Tibial nerve (tissue), 4 donors: Measurements from ENCODE around the gene CPSF7. TPM values are rescaled to one million over a fixed set of nuclear protein-coding genes. Genes with fewer than 3 reads are reported as not detected.

Experiments
- DNase-seq, 2 donors: peaks; one replicate each; pipeline ENCODE4 v3.0.0-alpha.2; 2019; ENCODE audit warnings: low spot score in 2 of 2
- H3K27ac ChIP-seq, 4 donors: fragments of 200-600 bp; sonication (generic) in 3 of 4; one replicate each; pipeline ENCODE4 v1.5.1; 2017 to 2019; ENCODE audit warnings: mild to moderate bottlenecking in 1 of 4
- H3K27me3 ChIP-seq, 2 donors: fragments of 200-600 bp; sonication (generic) in 1 of 2; one replicate each; pipeline versions ENCODE4 v1.5.1 to v1.6.0; 2017 to 2019
- H3K36me3 ChIP-seq, 3 donors: fragments of 200-600 bp; sonication (generic); one replicate each; pipeline ENCODE4 v1.5.1; 2018 to 2019
- H3K4me1 ChIP-seq, 4 donors: fragments of 200-600 bp; sonication (generic) in 3 of 4; one replicate each; pipeline ENCODE4 v1.5.1; 2017 to 2019
- H3K4me3 ChIP-seq, 4 donors: fragments of 200-600 bp; sonication (generic) in 3 of 4; one replicate each; pipeline ENCODE4 v1.5.1; 2017 to 2019; ENCODE audit warnings: mild to moderate bottlenecking in 1 of 4, moderate library complexity in 1 of 4
- H3K9me3 ChIP-seq, 4 donors: fragments of 200-600 bp; sonication (generic) in 3 of 4; one replicate each; pipeline ENCODE4 v1.5.1; 2017 to 2019
- CTCF ChIP-seq, 5 experiments: fragments of 200-600 bp in 3 of 5; fragments of 450-650 bp in 2 of 5; sonication (generic) in 3 of 5; IDR thresholded peaks; one replicate each; pipeline ENCODE4 v1.5.1; 2016 to 2019; ENCODE audit warnings: antibody characterized with exemption in 5 of 5, mild to moderate bottlenecking in 3 of 5, moderate library complexity in 2 of 5
- EP300 ChIP-seq, 2 donors: sonication (generic); formaldehyde crosslinking; IDR thresholded peaks; one replicate each; pipeline ENCODE4 v1.6.1; 2017; ENCODE audit warnings: antibody characterized with exemption in 2 of 2, mild to moderate bottlenecking in 1 of 2
- POLR2A ChIP-seq, 2 donors: fragments of 450-650 bp; IDR thresholded peaks; one replicate each; pipeline ENCODE4 v1.6.1; 2017; ENCODE audit warnings: antibody characterized with exemption in 2 of 2, mild to moderate bottlenecking in 2 of 2, moderate library complexity in 2 of 2
- WGBS, 2 donors: methylation state at CpG; one replicate each; pipeline ENCODE4 v1.1.5; 2018; 5-methylcytosine and 5-hydroxymethylcytosine counted together
- total RNA-seq, 4 donors: library from RNA; depleted of rRNA; stranded (reverse); fragments of >200 nt; gene quantifications; one replicate each; pipeline ENCODE4 v1.1.0, GENCODE V29; 2016

The CPSF7 gene
- total RNA-seq, 4 donors from 2014 or later: 38.1 to 48.6 (median 44.7) TPM

- no peak for DNase-seq
- peaks cover 4 to 87% (median 37%) of the 10 kb centered on the region in 3 donors for H3K36me3 ChIP-seq
- WGBS, 2 donors: 44 to 55% methylated on average over 2 of the region's 2 CpGs
- H3K9me3 ChIP-seq: no peaks in the 10 kb centered on the region
- peaks cover 0 to 33% (median 6%) of the 10 kb centered on the region in 4 donors for H3K4me1 ChIP-seq
- H3K27me3 ChIP-seq: no peaks in the 10 kb centered on the region
- H3K4me3 ChIP-seq: no peak overlapping the region
- peak overlapping the region in 2 of 4 donors; percentile 81 to 85 for H3K27ac ChIP-seq
- TF ChIP-seq POLR2A (IDR thresholded peaks at IDR 0.05): no peak
- TF ChIP-seq EP300 (IDR thresholded peaks at IDR 0.05): peak in 1 of 2 donors; percentile 13
These were observed 23.7 kb downstream of the CPSF7 start for GRCh38 chr11:61406067-61406466.

- H3K9me3 ChIP-seq: no peaks in the 10 kb centered on the region
- H3K4me3 ChIP-seq: no peak overlapping the region
- H3K27me3 ChIP-seq: no peaks in the 10 kb centered on the region
- peaks cover 4 to 81% (median 37%) of the 10 kb centered on the region in 3 donors for H3K36me3 ChIP-seq
- DNase-seq: no peak
- WGBS, 2 donors: 43 to 58% methylated on average over 4 of the region's 4 CpGs
- peaks cover 0 to 33% (median 6%) of the 10 kb centered on the region in 4 donors for H3K4me1 ChIP-seq
- no peak for TF ChIP-seq EP300 (IDR thresholded peaks at IDR 0.05)
- peak overlapping the region in 3 of 4 donors; percentile 58 to 85 (median 81) for H3K27ac ChIP-seq
These were observed 25.1 kb downstream of the CPSF7 start for GRCh38 chr11:61404641-61405040.

- H3K36me3 ChIP-seq: peaks cover 4 to 80% (median 37%) of the 10 kb centered on the region in 3 donors
- peak overlapping the region in 3 of 4 donors; percentile 58 to 85 (median 81) for H3K27ac ChIP-seq
These were observed 25.7 kb downstream of the CPSF7 start for GRCh38 chr11:61404103-61404502.

GRCh38 chr11:61403658-61404057, 26.1 kb downstream of the CPSF7 start:
- H3K27ac ChIP-seq: peak overlapping the region in 3 of 4 donors; percentile 58 to 85 (median 81)
- H3K4me3 ChIP-seq: no peak overlapping the region
- H3K9me3 ChIP-seq: no peaks in the 10 kb centered on the region
- peaks cover 0 to 33% (median 6%) of the 10 kb centered on the region in 4 donors for H3K4me1 ChIP-seq
- DNase-seq: no peak
- no peaks in the 10 kb centered on the region for H3K27me3 ChIP-seq
- no peak for TF ChIP-seq EP300 (IDR thresholded peaks at IDR 0.05)
- no peak for TF ChIP-seq CTCF (IDR thresholded peaks at IDR 0.05)
- no peak for TF ChIP-seq POLR2A (IDR thresholded peaks at IDR 0.05)
- 80 to 100% methylated on average over 1 of the region's 1 CpG for WGBS, 2 donors
- H3K36me3 ChIP-seq: peaks cover 4 to 80% (median 37%) of the 10 kb centered on the region in 3 donors

More at GRCh38 chr11:61404103-61404502, 25.7 kb downstream of the CPSF7 start:
- Histone ChIP-seq H3K9me3 (no peaks in the 10 kb centered on the region), H3K4me3 (no peak overlapping the region), H3K27me3 (no peaks in the 10 kb centered on the region), H3K4me1 (peaks cover 0 to 33% (median 6%) of the 10 kb centered on the region in 4 donors)
- TF ChIP-seq EP300 (IDR thresholded peaks at IDR 0.05) (no peak), POLR2A (IDR thresholded peaks at IDR 0.05) (no peak)
- 43 to 46% methylated on average over 5 of the region's 5 CpGs for WGBS, 2 donors
- DNase-seq: no peak

GRCh38 chr11:61401573-61401972, 28.2 kb downstream of the CPSF7 start:
- Histone ChIP-seq H3K27ac (no peak overlapping the region), H3K9me3 (no peaks in the 10 kb centered on the region), H3K4me1 (peaks cover 0 to 31% (median 6%) of the 10 kb centered on the region in 4 donors), H3K4me3 (no peak overlapping the region), H3K27me3 (no peaks in the 10 kb centered on the region), H3K36me3 (peaks cover 0 to 81% (median 30%) of the 10 kb centered on the region in 3 donors)
- TF ChIP-seq POLR2A (IDR thresholded peaks at IDR 0.05): no peak
- TF ChIP-seq EP300 (IDR thresholded peaks at IDR 0.05): no peak
- TF ChIP-seq CTCF (IDR thresholded peaks at IDR 0.05): no peak
- WGBS, 2 donors: 88 to 94% methylated on average over 2 of the region's 2 CpGs
- no peak for DNase-seq

GRCh38 chr11:61401173-61401572, 28.6 kb downstream of the CPSF7 start:
- Histone ChIP-seq H3K36me3 (peaks cover 0 to 81% (median 30%) of the 10 kb centered on the region in 3 donors), H3K4me1 (peaks cover 0 to 27% (median 6%) of the 10 kb centered on the region in 4 donors), H3K9me3 (no peaks in the 10 kb centered on the region), H3K27ac (no peak overlapping the region), H3K27me3 (no peaks in the 10 kb centered on the region), H3K4me3 (no peak overlapping the region)
- 92 to 100% methylated on average over 2 of the region's 2 CpGs for WGBS, 2 donors
- TF ChIP-seq EP300 (IDR thresholded peaks at IDR 0.05): no peak
- TF ChIP-seq POLR2A (IDR thresholded peaks at IDR 0.05): no peak
- no peak for TF ChIP-seq CTCF (IDR thresholded peaks at IDR 0.05)
- no peak for DNase-seq
